ENCODE measurements around the gene FRAS1. TPM values are rescaled to one million over a fixed set of nuclear protein-coding genes. Genes with fewer than 3 reads are reported as not detected.

FRAS1 gene
- total RNA-seq, 1 experiment from 2014 or later: 82.0 TPM

- H3K4me3 Mint-ChIP-seq: no peak overlapping the region
- DNase-seq (ENCODE audit: low spot score) (no peak), ATAC-seq (peak; percentile 46)
- TF ChIP-seq ZSCAN18 (CRISPR knock-in tag; IDR thresholded peaks at IDR 0.05) (no peak), ARID4B (CRISPR knock-in tag; IDR thresholded peaks at IDR 0.05; ENCODE audit: borderline replicate concordance) (no peak)
- H3K9me3 Mint-ChIP-seq: no peaks in the 10 kb centered on the region
- H3K27ac Mint-ChIP-seq: no peak overlapping the region
- H3K27me3 Mint-ChIP-seq (ENCODE audit: low read depth): no peaks in the 10 kb centered on the region
- H3K4me1 Mint-ChIP-seq: peaks cover 64% of the 10 kb centered on the region
- no peaks in the 10 kb centered on the region for H3K36me3 Mint-ChIP-seq
- CTCF ChIA-PET: no interaction called here
- POLR2A ChIA-PET: no interaction called here
Measured at GRCh38 chr4:78565971-78566372, 508.8 kb downstream of the FRAS1 start.

- ChIA-PET POLR2A (no interaction called here), CTCF (no interaction called here)
- no peak for ATAC-seq
Measured at GRCh38 chr4:78566834-78567499, 509.8 kb downstream of the FRAS1 start.

GRCh38 chr4:78567500-78568060 lies 510.5 kb downstream of the FRAS1 start:
- POLR2A ChIA-PET: no interaction called here
- ATAC-seq: no peak; the same call in 1 of the 2 replicates
- no peak for DNase-seq (ENCODE audit: low spot score)
- no peaks in the 10 kb centered on the region for H3K27me3 Mint-ChIP-seq (ENCODE audit: low read depth)
- H3K9me3 Mint-ChIP-seq: peaks cover 3% of the 10 kb centered on the region; the same call in 1 of the 2 replicates
- CTCF ChIA-PET: no interaction called here
- no peak overlapping the region for H3K27ac Mint-ChIP-seq
- no peak overlapping the region for H3K4me3 Mint-ChIP-seq
- H3K4me1 Mint-ChIP-seq: peaks cover 48% of the 10 kb centered on the region
- peaks cover 2% of the 10 kb centered on the region; the same call in 1 of the 2 replicates for H3K36me3 Mint-ChIP-seq
- TF ChIP-seq ZNF396 (CRISPR knock-in tag; IDR thresholded peaks at IDR 0.05; ENCODE audit: borderline replicate concordance) (no peak), PREB (CRISPR knock-in tag; IDR thresholded peaks at IDR 0.05; ENCODE audit: borderline replicate concordance) (no peak), ZBTB43 (CRISPR knock-in tag; IDR thresholded peaks at IDR 0.05) (no peak)

More at GRCh38 chr4:78566834-78567499, 509.8 kb downstream of the FRAS1 start:
- no peaks in the 10 kb centered on the region for H3K9me3 Mint-ChIP-seq
- no peak overlapping the region for H3K27ac Mint-ChIP-seq
- no peak for DNase-seq (ENCODE audit: low spot score)
- peaks cover 54% of the 10 kb centered on the region for H3K4me1 Mint-ChIP-seq
- no peaks in the 10 kb centered on the region; the same call in 1 of the 2 replicates for H3K36me3 Mint-ChIP-seq
- no peaks in the 10 kb centered on the region for H3K27me3 Mint-ChIP-seq (ENCODE audit: low read depth)
- TF ChIP-seq AFF4 (CRISPR knock-in tag; IDR thresholded peaks at IDR 0.05; ENCODE audit: borderline replicate concordance) (no peak), SOX15 (CRISPR knock-in tag; IDR thresholded peaks at IDR 0.05) (no peak), ATF3 (CRISPR knock-in tag; conservative IDR thresholded peaks at IDR 0.05) (no peak), RELA (CRISPR knock-in tag; IDR thresholded peaks at IDR 0.05; ENCODE audit: borderline replicate concordance) (no peak)
- H3K4me3 Mint-ChIP-seq: no peak overlapping the region

Data from WTC11 (cell line).